ENCODE data around the gene FOXO6. TPM values are rescaled to one million over a fixed set of nuclear protein-coding genes. Genes with fewer than 3 reads are reported as not detected.
"Not testable (repeated sequence)": the region's sequence is repeated elsewhere in the genome, so short reads cannot be mapped to it uniquely, and the experiment has no call there.

Gene FOXO6
- total and polyA plus RNA-seq, 2 of the 13 experiments (the other 11 are each of a cell fraction or from before 2014, with no cell fraction given): 0.13 TPM; not detected in 1

GRCh38 chr1:41331546-41331917, 29.7 kb upstream of the FOXO6 start:
- no peaks in the 10 kb centered on the region for H3K9me3 ChIP-seq (ENCODE audit: low read length)
- no peaks in the 10 kb centered on the region for H3K4me1 ChIP-seq (ENCODE audit: insufficient read depth, low read length)
- no peak for TF ChIP-seq POLR2AphosphoS5 (IDR thresholded peaks at IDR 0.05; ENCODE audit: low read depth, low read length)
- peak; percentile 59; the same call in 1 of the 2 replicates for TF ChIP-seq ZNF768 (CRISPR knock-in tag; IDR thresholded peaks at IDR 0.05)
- no peak for TF ChIP-seq TAF1 (CRISPR knock-in tag; IDR thresholded peaks at IDR 0.05)
- H3K27ac ChIP-seq (ENCODE audit: extremely low read length, insufficient read depth, low read length): no peak overlapping the region
- H3K4me2 ChIP-seq (ENCODE audit: low read depth, low read length): no peak overlapping the region
- no peak overlapping the region for H3K4me3 ChIP-seq (replicated peaks in 1 of 3; ENCODE audit: insufficient read depth in 1 of 3, low read depth in 2 of 3, low read length in 3 of 3)
- FAIRE-seq: no peak
- no peaks in the 10 kb centered on the region for H4K20me1 ChIP-seq (ENCODE audit: insufficient read depth, low read length)
- H3K36me3 ChIP-seq (replicated peaks in 1 of 2; ENCODE audit: control insufficient read depth in 1 of 2, insufficient read depth in 2 of 2, low read length in 2 of 2): no peaks in the 10 kb centered on the region
- WGBS (ENCODE audit: low lambda C conversion rate): 55% methylated on average over 1 of the region's 1 CpG
- no peak overlapping the region for H3K9ac ChIP-seq (ENCODE audit: insufficient read depth, low read depth, low read length)
- no peak overlapping the region for H2AFZ ChIP-seq (ENCODE audit: low read length)
- no peak for ATAC-seq
- DNase-seq (ENCODE audit: low spot score): no peak
- no TSS peak for BruUV-seq (replicated peaks)
- intact Hi-C loops (cut with micrococcal nuclease; ENCODE audit: unreplicated experiment): no loop called here
- in situ Hi-C loops (cut with HindIII; ENCODE audit: extremely low pct_ligation_motif_present, low pct_unique_long_range_greater_than_20kb): no loop called here
- CTCF ChIA-PET (ENCODE audit: low intra/inter-chr PET ratio, low total read pairs): no interaction called here
- H3K79me2 ChIP-seq (ENCODE audit: insufficient read depth, low read length): no peaks in the 10 kb centered on the region
- H3K27me3 ChIP-seq (ENCODE audit: control insufficient read depth in 1 of 2, insufficient read depth in 2 of 2, low read length in 2 of 2): no peaks in the 10 kb centered on the region
- POLR2A ChIA-PET: no interaction called here

- FAIRE-seq; intact Hi-C loops (cut with micrococcal nuclease; ENCODE audit: unreplicated experiment); H2AFZ ChIP-seq (ENCODE audit: low read length); H3K9me3 ChIP-seq (ENCODE audit: low read length); H3K36me3 ChIP-seq (replicated peaks in 1 of 2; ENCODE audit: control insufficient read depth in 1 of 2, insufficient read depth in 2 of 2, low read length in 2 of 2); H3K4me1 ChIP-seq (ENCODE audit: insufficient read depth, low read length); BruUV-seq (replicated peaks); ATAC-seq; DNase-seq (ENCODE audit: low spot score); H3K27ac ChIP-seq (ENCODE audit: extremely low read length, insufficient read depth, low read length); H3K9ac ChIP-seq (ENCODE audit: insufficient read depth, low read depth, low read length); POLR2A ChIA-PET; CTCF ChIA-PET (ENCODE audit: low intra/inter-chr PET ratio, low total read pairs); in situ Hi-C loops (cut with HindIII; ENCODE audit: extremely low pct_ligation_motif_present, low pct_unique_long_range_greater_than_20kb); H3K4me3 ChIP-seq (replicated peaks in 1 of 3; ENCODE audit: insufficient read depth in 1 of 3, low read depth in 2 of 3, low read length in 3 of 3); H3K27me3 ChIP-seq (ENCODE audit: control insufficient read depth in 1 of 2, insufficient read depth in 2 of 2, low read length in 2 of 2); H3K79me2 ChIP-seq (ENCODE audit: insufficient read depth, low read length); H4K20me1 ChIP-seq (ENCODE audit: insufficient read depth, low read length); H3K4me2 ChIP-seq (ENCODE audit: low read depth, low read length): not testable (repeated sequence)
- WGBS (ENCODE audit: low lambda C conversion rate): 73% methylated on average over 6 of the region's 6 CpGs
These were observed 29.1 kb upstream of the FOXO6 start for GRCh38 chr1:41332161-41332560.

Data from HepG2 (cell line).